IMR-90 (cell line): ENCODE measurements around the gene ZBTB39. TPM values are rescaled to one million over a fixed set of nuclear protein-coding genes. Genes with fewer than 3 reads are reported as not detected.

Experiments used
- ATAC-seq: fragments of 200-7000 bp; cut with Tn5 transposase; 2 replicates; pipeline ENCODE4 v1.9.1; 2020; ENCODE audit warnings: low read depth, mild to moderate bottlenecking, moderate library complexity
- BruUV-seq: library from RNA; stranded (reverse); fragments of 400-500 nt; replicated peaks from 2 replicates; lab custom pipeline; 2021; lab: Mats Ljungman, UMichigan
- CTCF ChIA-PET: fragments of 300-600 bp; formaldehyde crosslinking; extraction: SDS; loops from one replicate; lab custom pipeline; 2021; ENCODE audit warnings: antibody characterized with exemption; lab: Yijun Ruan, JAX
- POLR2A ChIA-PET: fragments of 300-600 bp; sonication (Branson Sonifier 250); formaldehyde crosslinking; loops from one replicate; lab custom pipeline; 2022; ENCODE audit warnings: antibody characterized with exemption; ENCODE audit not compliant: unreplicated experiment; lab: Charles Lee
- DNase-seq: peaks from one replicate; pipeline ENCODE4 v3.0.0; 2013
- H2AFZ ChIP-seq: replicated peaks from 2 replicates; pipeline ENCODE3; 2013; ENCODE audit warnings: low read length, mild to moderate bottlenecking; ENCODE audit not compliant: poor library complexity
- H2AK5ac ChIP-seq: 2 replicates; pipeline ENCODE4 v1.6.1; 2013; ENCODE audit warnings: low read depth, low read length, inconsistent platforms
- H2AK9ac ChIP-seq: replicated peaks from 2 replicates; pipeline ENCODE3; 2013; ENCODE audit warnings: mild to moderate bottlenecking, low read depth, low read length, moderate library complexity; ENCODE audit not compliant: poor library complexity
- H2BK120ac ChIP-seq: 2 replicates; pipeline ENCODE4 v1.6.1; 2013; ENCODE audit warnings: low read depth, low read length, inconsistent platforms
- H2BK15ac ChIP-seq: 3 replicates; pipeline ENCODE4 v1.6.1; 2013; ENCODE audit warnings: low read depth, low read length, inconsistent platforms
- H2BK20ac ChIP-seq: 2 replicates; pipeline ENCODE4 v1.6.1; 2013; ENCODE audit warnings: low read depth, mild to moderate bottlenecking, inconsistent platforms, low read length, moderate library complexity
- H2BK5ac ChIP-seq: 2 replicates; pipeline ENCODE4 v1.6.1; 2013; ENCODE audit warnings: mild to moderate bottlenecking, low read depth, low read length, inconsistent platforms; ENCODE audit not compliant: poor library complexity, severe bottlenecking
- H3K14ac ChIP-seq: replicated peaks from 2 replicates; pipeline ENCODE4 v1.6.1; 2013; ENCODE audit warnings: low read depth, low read length, inconsistent platforms
- H3K18ac ChIP-seq: 2 replicates; pipeline ENCODE4 v1.6.1; 2013; ENCODE audit warnings: low read depth, low read length, control low read depth
- H3K23ac ChIP-seq: 2 replicates; pipeline ENCODE4 v1.6.1; 2013; ENCODE audit warnings: low read depth, low read length, inconsistent platforms
- H3K27ac ChIP-seq: 2 replicates; pipeline ENCODE4 v1.5.1; 2013; ENCODE audit warnings: mild to moderate bottlenecking, control low read depth, low read length; ENCODE audit not compliant: insufficient read depth
- H3K27me3 ChIP-seq: 2 replicates; pipeline ENCODE4 v1.6.1; 2013; ENCODE audit warnings: low read length; ENCODE audit not compliant: control insufficient read depth, insufficient read depth
- H3K36me3 ChIP-seq: 2 replicates; pipeline ENCODE4 v1.6.1; 2013; ENCODE audit warnings: low read length, mixed read lengths; ENCODE audit not compliant: control insufficient read depth, insufficient read depth
- H3K4ac ChIP-seq: 2 replicates; pipeline ENCODE4 v1.6.1; 2013; ENCODE audit warnings: low read depth, low read length, inconsistent platforms
- H3K4me1 ChIP-seq: 2 replicates; pipeline ENCODE4 v1.6.1; 2013; ENCODE audit warnings: low read length, mixed read lengths; ENCODE audit not compliant: control insufficient read depth, insufficient read depth
- H3K4me2 ChIP-seq: 2 replicates; pipeline ENCODE4 v1.6.1; 2013; ENCODE audit warnings: low read depth, mild to moderate bottlenecking, control low read depth, low read length, moderate library complexity
- H3K4me3 ChIP-seq: 2 replicates; pipeline ENCODE4 v1.5.1; 2013; ENCODE audit warnings: low read depth, mild to moderate bottlenecking, control low read depth, low read length, moderate library complexity; ENCODE audit not compliant: insufficient read depth
- H3K56ac ChIP-seq: 2 replicates; pipeline ENCODE4 v1.6.1; 2013; ENCODE audit warnings: low read length, inconsistent platforms; ENCODE audit not compliant: insufficient read depth; ENCODE audit errors: extremely low read depth
- H3K79me1 ChIP-seq, 2 experiments: 2 replicates each; pipeline ENCODE4 v1.6.1; 2013; ENCODE audit warnings: low read length in 2 of 2, inconsistent platforms in 1 of 2, low read depth in 1 of 2
- H3K9ac ChIP-seq: 2 replicates; pipeline ENCODE4 v1.6.1; 2013; ENCODE audit warnings: low read depth, low read length, control low read depth
- H3K9me1 ChIP-seq: 2 replicates; pipeline ENCODE4 v1.6.1; 2013; ENCODE audit warnings: low read length, inconsistent platforms; ENCODE audit not compliant: insufficient read depth
- H3K9me3 ChIP-seq: 2 replicates; pipeline ENCODE4 v1.6.1; 2013; ENCODE audit warnings: low read length; ENCODE audit not compliant: control insufficient read depth, insufficient read depth
- H4K20me1 ChIP-seq: 2 replicates; pipeline ENCODE4 v1.6.1; 2013; ENCODE audit warnings: low read length, inconsistent platforms; ENCODE audit not compliant: insufficient read depth
- H4K5ac ChIP-seq: 2 replicates; pipeline ENCODE4 v1.6.1; 2013; ENCODE audit warnings: mild to moderate bottlenecking, low read depth, low read length, control low read depth
- H4K8ac ChIP-seq, 2 experiments: 2 replicates each; pipeline ENCODE4 v1.6.1; 2013; ENCODE audit warnings: low read depth in 2 of 2, low read length in 2 of 2, control low read depth in 1 of 2, inconsistent platforms in 1 of 2
- H4K91ac ChIP-seq: 2 replicates; pipeline ENCODE4 v1.6.1; 2013; ENCODE audit warnings: low read depth, low read length, inconsistent platforms; ENCODE audit not compliant: insufficient read depth
- BHLHE40 ChIP-seq: fragments of 150-350 bp; IDR thresholded peaks from 2 replicates; pipeline ENCODE4 v1.6.1; 2016; ENCODE audit warnings: mild to moderate bottlenecking, low read depth, low read length
- CEBPB ChIP-seq: IDR thresholded peaks from 2 replicates; pipeline ENCODE4 v1.6.1; 2012; ENCODE audit warnings: low read depth, low read length, improper control_type of control experiment
- FOS ChIP-seq: fragments of 150-350 bp; IDR thresholded peaks from 2 replicates; pipeline ENCODE4 v1.6.1; 2016; ENCODE audit warnings: low read depth, low read length
- MAZ ChIP-seq: IDR thresholded peaks from 2 replicates; pipeline ENCODE4 v1.6.1; 2012; ENCODE audit warnings: low read depth, mild to moderate bottlenecking, low read length, improper control_type of control experiment, moderate library complexity, borderline replicate concordance
- MXI1 ChIP-seq: IDR thresholded peaks from 2 replicates; pipeline ENCODE4 v1.6.1; 2012; ENCODE audit warnings: low read depth, mild to moderate bottlenecking, low read length, moderate library complexity, borderline replicate concordance
- NFE2L2 ChIP-seq: fragments of 150-350 bp; IDR thresholded peaks from 2 replicates; pipeline ENCODE4 v1.6.1; 2016; ENCODE audit warnings: low read depth, mild to moderate bottlenecking, low read length
- POLR2A ChIP-seq: IDR thresholded peaks from 2 replicates; pipeline ENCODE4 v1.6.1; 2012; ENCODE audit warnings: mild to moderate bottlenecking, low read depth, low read length
- RCOR1 ChIP-seq: IDR thresholded peaks from 2 replicates; pipeline ENCODE4 v1.6.1; 2012; ENCODE audit warnings: mild to moderate bottlenecking, low read length, improper control_type of control experiment; ENCODE audit not compliant: insufficient replicate concordance
- RFX5 ChIP-seq: IDR thresholded peaks from 2 replicates; pipeline ENCODE4 v1.8.0; 2012; ENCODE audit warnings: low read depth, mild to moderate bottlenecking, low read length, moderate library complexity
- WGBS, 2 experiments: methylation state at CpG; one replicate each; pipeline versions ENCODE4 v1.1.5 to v1.1.7; 2013; ENCODE audit warnings: missing lambda C conversion rate in 2 of 2; ENCODE audit not compliant: insufficient read length in 1 of 2; ENCODE audit errors: extremely low coverage in 2 of 2; 5-methylcytosine and 5-hydroxymethylcytosine counted together
- dilution Hi-C: fragments of 300-500 bp; cut with HindIII; formaldehyde crosslinking; loops from one replicate; pipeline ENCODE4 v1.14.3; 2018; ENCODE audit warnings: low sequenced_read_pairs; ENCODE audit not compliant: unreplicated experiment
- in situ Hi-C: fragments of 300-500 bp; cut with MboI; formaldehyde crosslinking; loops from 3 replicates; pipeline ENCODE4 v1.14.3; 2019; ENCODE audit warnings: low sequenced_read_pairs, inconsistent platforms, mixed read lengths
- intact Hi-C: fragments of 100-400 bp; cut with micrococcal nuclease; formaldehyde crosslinking; loops from 2 replicates; pipeline ENCODE4 v1.10.0; 2022
- polyA plus RNA-seq, 3 experiments: library from polyadenylated mRNA; depleted of rRNA; stranded (reverse); fragments of >200 nt; gene quantifications; 2 replicates each; pipeline ENCODE4 v1.2.3, GENCODE V29; 2012; ENCODE audit warnings: low replicate concordance in 1 of 3
- total RNA-seq: library from RNA; depleted of rRNA; stranded (reverse); fragments of >200 nt; gene quantifications from 2 replicates; pipeline ENCODE4 v1.2.3, GENCODE V29; 2012
- TF ChIP-seq, protein P1 (sequence below): conservative IDR thresholded peaks from 2 replicates; pipeline ENCODE4 v1.5.1; 2012; ENCODE audit warnings: mild to moderate bottlenecking, low read depth, low read length, improper control_type of control experiment
- TF ChIP-seq, protein P2 (sequence below): fragments of 150-350 bp; IDR thresholded peaks from 2 replicates; pipeline ENCODE4 v1.6.1; 2017; ENCODE audit warnings: mild to moderate bottlenecking, antibody characterized with exemption, low read length, low read depth

The ZBTB39 gene
- total and polyA plus RNA-seq, 2 of the 4 experiments (the other 2 are of a cell fraction): 4.0 to 5.2 TPM

DNA sequence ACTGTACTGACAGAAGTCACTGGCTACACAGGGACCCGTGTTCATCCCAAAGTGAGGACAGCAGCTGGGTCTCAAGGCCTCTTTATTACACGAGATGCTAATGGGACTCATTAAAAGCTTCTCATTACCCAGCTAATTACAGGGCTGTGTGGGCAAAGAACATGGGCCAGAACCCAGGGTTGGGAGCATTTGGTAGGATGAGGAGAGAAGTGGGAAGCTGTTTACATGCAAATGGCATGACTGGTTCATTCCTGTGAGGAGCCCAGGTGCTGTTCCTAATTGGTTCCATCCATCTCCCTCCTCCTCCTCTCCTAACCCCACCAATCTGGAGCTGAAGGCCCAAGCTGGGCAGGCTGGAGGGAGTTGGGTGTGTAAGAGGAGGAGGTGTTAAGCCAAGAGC, 18.9 kb upstream of the ZBTB39 start:
- peaks cover 3% of the 10 kb centered on the region; the same call in 1 of the 2 replicates for H3K4me1 ChIP-seq
- intact Hi-C loops: no loop called here
- H3K9me1 ChIP-seq: 0 out of 2 replicates have a peak, but pooled peaks cover 2% of the 10 kb centered on the region

More for the DNA sequence above, 18.9 kb upstream of the ZBTB39 start:
- DNase-seq (no peak), ATAC-seq (no peak)
- Histone ChIP-seq H4K8ac (no peak overlapping the region), H3K9me3 (no peaks in the 10 kb centered on the region), H2BK5ac (no peak overlapping the region), H3K9ac (no peak overlapping the region), H3K4me2 (no peak overlapping the region), H3K27me3 (peaks cover 43% of the 10 kb centered on the region), H2BK20ac (no peak overlapping the region), H3K23ac (no peak overlapping the region), H3K79me1 (no peaks in the 10 kb centered on the region), H2AK9ac (no peak overlapping the region), H4K20me1 (no peaks in the 10 kb centered on the region), H2BK15ac (no peak overlapping the region), H3K36me3 (no peaks in the 10 kb centered on the region), H3K18ac (no peak overlapping the region), H3K4me3 (no peak overlapping the region), H4K91ac (no peak overlapping the region), H2BK120ac (no peak overlapping the region), H4K5ac (no peak overlapping the region), H3K14ac (no peak overlapping the region), H3K56ac (no peak overlapping the region), H2AFZ (no peak overlapping the region), H3K27ac (no peak overlapping the region), H2AK5ac (no peak overlapping the region), H3K4ac (no peak overlapping the region)
- in situ Hi-C loops: no loop called here
- TF ChIP-seq, protein P1, sequence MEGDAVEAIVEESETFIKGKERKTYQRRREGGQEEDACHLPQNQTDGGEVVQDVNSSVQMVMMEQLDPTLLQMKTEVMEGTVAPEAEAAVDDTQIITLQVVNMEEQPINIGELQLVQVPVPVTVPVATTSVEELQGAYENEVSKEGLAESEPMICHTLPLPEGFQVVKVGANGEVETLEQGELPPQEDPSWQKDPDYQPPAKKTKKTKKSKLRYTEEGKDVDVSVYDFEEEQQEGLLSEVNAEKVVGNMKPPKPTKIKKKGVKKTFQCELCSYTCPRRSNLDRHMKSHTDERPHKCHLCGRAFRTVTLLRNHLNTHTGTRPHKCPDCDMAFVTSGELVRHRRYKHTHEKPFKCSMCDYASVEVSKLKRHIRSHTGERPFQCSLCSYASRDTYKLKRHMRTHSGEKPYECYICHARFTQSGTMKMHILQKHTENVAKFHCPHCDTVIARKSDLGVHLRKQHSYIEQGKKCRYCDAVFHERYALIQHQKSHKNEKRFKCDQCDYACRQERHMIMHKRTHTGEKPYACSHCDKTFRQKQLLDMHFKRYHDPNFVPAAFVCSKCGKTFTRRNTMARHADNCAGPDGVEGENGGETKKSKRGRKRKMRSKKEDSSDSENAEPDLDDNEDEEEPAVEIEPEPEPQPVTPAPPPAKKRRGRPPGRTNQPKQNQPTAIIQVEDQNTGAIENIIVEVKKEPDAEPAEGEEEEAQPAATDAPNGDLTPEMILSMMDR: no peak
- no peak for TF ChIP-seq RFX5
- TF ChIP-seq CEBPB: no peak
- no peak for TF ChIP-seq NFE2L2
- no peak for TF ChIP-seq MXI1
- TF ChIP-seq BHLHE40: no peak
- TF ChIP-seq, protein P2, sequence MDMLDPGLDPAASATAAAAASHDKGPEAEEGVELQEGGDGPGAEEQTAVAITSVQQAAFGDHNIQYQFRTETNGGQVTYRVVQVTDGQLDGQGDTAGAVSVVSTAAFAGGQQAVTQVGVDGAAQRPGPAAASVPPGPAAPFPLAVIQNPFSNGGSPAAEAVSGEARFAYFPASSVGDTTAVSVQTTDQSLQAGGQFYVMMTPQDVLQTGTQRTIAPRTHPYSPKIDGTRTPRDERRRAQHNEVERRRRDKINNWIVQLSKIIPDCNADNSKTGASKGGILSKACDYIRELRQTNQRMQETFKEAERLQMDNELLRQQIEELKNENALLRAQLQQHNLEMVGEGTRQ: no peak
- no peak for TF ChIP-seq FOS
- TF ChIP-seq MAZ: no peak
- no peak for TF ChIP-seq RCOR1
- TF ChIP-seq POLR2A: no peak
- no CpG with 5 or more reads among the region's 2 CpGs for WGBS, 2 experiments
- dilution Hi-C loops: no loop called here
- POLR2A ChIA-PET: no interaction called here
- CTCF ChIA-PET: interaction anchor here (1.7 kb wide), 1 partner anchor 35 kb away, joined by 4 read pairs; no protein-coding TSS in a partner anchor
- no TSS peak for BruUV-seq
